Fibroblast of mammary gland (primary cell): ENCODE results near the gene SLBP.

Experiments
- DNase-seq: peaks from one replicate; pipeline ENCODE4 v3.0.0-alpha.2; 2010; ENCODE audit warnings: low read depth
- H3K4me3 ChIP-seq: 2 replicates; pipeline ENCODE4 v1.5.1; 2011; ENCODE audit warnings: low read depth, mild to moderate bottlenecking, low read length, moderate library complexity; ENCODE audit not compliant: control insufficient read depth
- CTCF ChIP-seq: conservative IDR thresholded peaks from 2 replicates; pipeline ENCODE4 v1.5.1; 2011; ENCODE audit warnings: low read depth, low read length, inconsistent platforms; ENCODE audit not compliant: control insufficient read depth, insufficient read depth

SLBP gene

GRCh38 chr4:1753294-1753696 is 41.2 kb upstream of the SLBP start:
- no peak overlapping the region for H3K4me3 ChIP-seq
- no peak for TF ChIP-seq CTCF
- DNase-seq = no peak

GRCh38 chr4:1752284-1753041 is 40.3 kb upstream of the SLBP start:
- peak; percentile 6 for DNase-seq
- H3K4me3 ChIP-seq = no peak overlapping the region
- TF ChIP-seq CTCF = no peak

- H3K4me3 ChIP-seq = no peak overlapping the region
- TF ChIP-seq CTCF = no peak
- no peak for DNase-seq
Measured at GRCh38 chr4:1751919-1752283, 39.8 kb upstream of the SLBP start.

- no peak for TF ChIP-seq CTCF
- DNase-seq = no peak
- H3K4me3 ChIP-seq = no peak overlapping the region
Measured at GRCh38 chr4:1751155-1751918, 39.2 kb upstream of the SLBP start.

- no peak overlapping the region for H3K4me3 ChIP-seq
- no peak for TF ChIP-seq CTCF
- no peak for DNase-seq
Measured at GRCh38 chr4:1750381-1751154, 38.4 kb upstream of the SLBP start.

- H3K4me3 ChIP-seq = no peak overlapping the region
- no peak for TF ChIP-seq CTCF
- no peak for DNase-seq
Measured at GRCh38 chr4:1749826-1750225, 37.7 kb upstream of the SLBP start.
